Activated CD4-positive, alpha-beta T cell treated with anti-CD3 and anti-CD28 coated beads, Interleukin-2, Interleukin-6, amounts not matched to agents 100 ng/mL and 50 ng/mL, durations not matched to agents 16 hours and 8 hours (primary cell): ENCODE measurements around the gene UPF2.
A peak's percentile ranks its signal among the peaks of the same experiment; 100 is the strongest.
"Not testable (repeated sequence)": the region's sequence is repeated elsewhere in the genome, so short reads cannot be mapped to it uniquely, and the experiment has no call there.

ENCODE experiments used
- DNase-seq: peaks from one replicate; pipeline ENCODE4 v3.0.0-alpha.2; 2020

UPF2 gene

GRCh38 chr10:12042797-12043651, at the start of gene UPF2:
UPF2 (minus strand) TSS chr10:12042809; CDS start chr10:12035423, 7,386 bp downstream.
- DNase-seq = peak; percentile 99

GRCh38 chr10:12091421-12091820, 48.8 kb upstream of the UPF2 start:
- no peak for DNase-seq

- DNase-seq = no peak
These were observed 46.3 kb upstream of the UPF2 start for GRCh38 chr10:12088919-12089318.

- no peak for DNase-seq
These were observed 39.4 kb upstream of the UPF2 start for GRCh38 chr10:12081879-12082557.

- no peak for DNase-seq
These were observed 38.9 kb upstream of the UPF2 start for GRCh38 chr10:12081470-12081869.

GRCh38 chr10:12077580-12078180, 35.1 kb upstream of the UPF2 start:
- DNase-seq = no peak

- DNase-seq = no peak
These were observed 30.9 kb upstream of the UPF2 start for GRCh38 chr10:12073526-12073925.

GRCh38 chr10:12071441-12071840, 28.8 kb upstream of the UPF2 start:
- not testable (repeated sequence) for DNase-seq

- peak; percentile 99 for DNase-seq
These were observed 26.1 kb upstream of the UPF2 start, which contains the start of gene DHTKD1 for GRCh38 chr10:12068449-12069269. DHTKD1 (plus strand) TSS chr10:12068954; CDS start chr10:12069034, 80 bp downstream.

- DNase-seq = no peak
These were observed 24.7 kb upstream of the UPF2 start for GRCh38 chr10:12067336-12067735.

- DNase-seq = no peak
These were observed 20.8 kb upstream of the UPF2 start for GRCh38 chr10:12063483-12063818.

- no peak for DNase-seq
These were observed 20.3 kb upstream of the UPF2 start for GRCh38 chr10:12062754-12063482.

- no peak for DNase-seq
These were observed 18.5 kb upstream of the UPF2 start for GRCh38 chr10:12061124-12061523.

GRCh38 chr10:12056748-12057147, 14.1 kb upstream of the UPF2 start:
- DNase-seq = no peak

GRCh38 chr10:12055732-12056131, 13.1 kb upstream of the UPF2 start:
- no peak for DNase-seq

- no peak for DNase-seq
These were observed 8.6 kb upstream of the UPF2 start for GRCh38 chr10:12051241-12051640.

- no peak for DNase-seq
These were observed 7.9 kb upstream of the UPF2 start for GRCh38 chr10:12050528-12050927.

- DNase-seq = peak; percentile 27
These were observed 5.9 kb upstream of the UPF2 start for GRCh38 chr10:12048547-12048946.

GRCh38 chr10:12045596-12045995, 3.0 kb upstream of the UPF2 start:
- no peak for DNase-seq

- DNase-seq = peak; percentile 45
These were observed 206 bp downstream of the UPF2 start for GRCh38 chr10:12042409-12042796.

- DNase-seq = peak; percentile 64
These were observed 722 bp downstream of the UPF2 start for GRCh38 chr10:12041766-12042408.
